Lung (tissue), 12 donors: ENCODE results near the gene FMNL1. TPM values are rescaled to one million over a fixed set of nuclear protein-coding genes. Genes with fewer than 3 reads are reported as not detected.
A peak's percentile ranks its signal among the peaks of the same experiment; 100 is the strongest.

Source experiments
- ATAC-seq: fragments of 200-7000 bp; cut with Tn5 transposase; one replicate; pipeline ENCODE4 v1.9.1; 2020; ENCODE audit warnings: moderate number of reproducible peaks; ENCODE audit not compliant: insufficient read depth, low FRiP score
- DNase-seq, 3 donors: peaks; one replicate each; pipeline ENCODE4 v3.0.0-alpha.2; 2013 to 2017
- H3K27ac ChIP-seq, 2 donors: one replicate each; pipeline ENCODE4 v1.5.1; 2013; ENCODE audit warnings: mild to moderate bottlenecking in 2 of 2, moderate library complexity in 2 of 2, control low read depth in 1 of 2, inconsistent platforms in 1 of 2, low read depth in 1 of 2, low read length in 1 of 2
- H3K27me3 ChIP-seq, 3 donors: one replicate each; pipeline ENCODE4 v1.5.1; 2013; ENCODE audit warnings: low read length in 2 of 3; ENCODE audit not compliant: control insufficient read depth in 3 of 3, insufficient read depth in 3 of 3
- H3K36me3 ChIP-seq, 4 donors: one replicate each; pipeline ENCODE4 v1.5.1; 2013; ENCODE audit warnings: low read length in 4 of 4, mild to moderate bottlenecking in 1 of 4, moderate library complexity in 1 of 4; ENCODE audit not compliant: control insufficient read depth in 4 of 4, insufficient read depth in 4 of 4
- H3K4me1 ChIP-seq, 5 donors: one replicate each; pipeline ENCODE4 v1.5.1; 2013; ENCODE audit warnings: low read length in 5 of 5, mild to moderate bottlenecking in 2 of 5, moderate library complexity in 1 of 5; ENCODE audit not compliant: control insufficient read depth in 5 of 5, insufficient read depth in 5 of 5
- H3K4me3 ChIP-seq: one replicate; pipeline ENCODE4 v1.5.1; 2013; ENCODE audit warnings: mild to moderate bottlenecking, control low read depth, moderate library complexity
- H3K9ac ChIP-seq, 2 donors: one replicate each; pipeline ENCODE4 v1.5.1; 2013; ENCODE audit warnings: low read length in 2 of 2, control low read depth in 1 of 2; ENCODE audit not compliant: insufficient read depth in 1 of 2
- H3K9me3 ChIP-seq, 4 donors: one replicate each; pipeline ENCODE4 v1.5.1; 2013; ENCODE audit warnings: low read length in 3 of 4, mild to moderate bottlenecking in 1 of 4, moderate library complexity in 1 of 4; ENCODE audit not compliant: control insufficient read depth in 4 of 4, insufficient read depth in 3 of 4
- CTCF ChIP-seq: IDR thresholded peaks from 2 replicates; pipeline ENCODE4 v1.5.1; 2012; ENCODE audit warnings: mild to moderate bottlenecking; ENCODE audit errors: control extremely low read depth, extremely low read depth
- WGBS, 2 donors: extraction: QIAGEN DNeasy Blood & Tissue Kit; methylation state at CpG; one replicate each; pipeline ENCODE4 v1.1.7; 2013; 5-methylcytosine and 5-hydroxymethylcytosine counted together
- polyA plus RNA-seq, 2 donors: library from polyadenylated mRNA; stranded (reverse); fragments of 200-250 nt; gene quantifications; one replicate each; pipeline ENCODE4 v1.2.1, GENCODE V29; 2013
- total RNA-seq, 2 donors: library from RNA; depleted of rRNA in 1 of 2; stranded (reverse); fragments of >200 nt in 1 of 2; gene quantifications; one replicate each; pipeline ENCODE4 v1.2.1, GENCODE V29; 2014 to 2021
- donor health status: control.
- donor health status: control.
- donor health status: Bipolar disorder and iron deficiency.
- donor health status: healthy.
- donor health status: DM: yes; HTN: yes; CAD: no.

Gene FMNL1
- total and polyA plus RNA-seq, 4 donors = 25.0 to 135 (median 56.6) TPM

- H3K27me3 ChIP-seq = no peaks in the 10 kb centered on the region
- DNase-seq = no peak
- no peak for ATAC-seq
- 95 to 97% methylated on average over 13 of the region's 13 CpGs for WGBS, 2 donors
- H3K27ac ChIP-seq = peak overlapping the region in 1 of 2 donors; percentile 28
- peaks cover 20 to 66% (median 41%) of the 10 kb centered on the region in 4 donors for H3K36me3 ChIP-seq
- H3K9me3 ChIP-seq = no peaks in the 10 kb centered on the region
- TF ChIP-seq CTCF = no peak
- H3K9ac ChIP-seq = no peak overlapping the region
- peaks cover 0 to 18% (median 10%) of the 10 kb centered on the region in 5 donors for H3K4me1 ChIP-seq
- no peak overlapping the region for H3K4me3 ChIP-seq
These were observed 44.8 kb downstream of the FMNL1 start for GRCh38 chr17:45266372-45266926.

GRCh38 chr17:45267436-45268055 lies 45.9 kb downstream of the FMNL1 start:
- 95 to 100% methylated on average over 10 of the region's 10 CpGs for WGBS, 2 donors
- Histone ChIP-seq H3K4me1 (peaks cover 0 to 10% (median 6%) of the 10 kb centered on the region in 5 donors), H3K9me3 (no peaks in the 10 kb centered on the region), H3K27ac (no peak overlapping the region), H3K36me3 (peaks cover 20 to 66% (median 41%) of the 10 kb centered on the region in 4 donors), H3K27me3 (no peaks in the 10 kb centered on the region), H3K4me3 (no peak overlapping the region), H3K9ac (no peak overlapping the region)
- no peak for TF ChIP-seq CTCF
- DNase-seq (no peak), ATAC-seq (no peak)

- Histone ChIP-seq H3K36me3 (peaks cover 20 to 65% (median 43%) of the 10 kb centered on the region in 4 donors), H3K27ac (no peak overlapping the region), H3K27me3 (no peaks in the 10 kb centered on the region), H3K9ac (no peak overlapping the region), H3K4me1 (no peaks in the 10 kb centered on the region), H3K4me3 (no peak overlapping the region), H3K9me3 (no peaks in the 10 kb centered on the region)
- WGBS, 2 donors = 87 to 89% methylated on average over 7 of the region's 7 CpGs
- TF ChIP-seq CTCF = no peak
- ATAC-seq (no peak), DNase-seq (no peak)
These were observed 48.2 kb downstream of the FMNL1 start for GRCh38 chr17:45269912-45270311.
